Activated T-cell treated with anti-CD3 and anti-CD28 coated beads, Interleukin-2, amount 50 U/mL, for 4 hours (primary cell): ENCODE results near the gene CHKB. TPM values are rescaled to one million over a fixed set of nuclear protein-coding genes. Genes with fewer than 3 reads are reported as not detected.

Source experiments
- ATAC-seq, 2 donors: fragments of 200-7000 bp; cut with Tn5 transposase; one replicate each; pipeline ENCODE4 v1.10.0; 2021
- DNase-seq: peaks from one replicate; pipeline ENCODE4 v3.0.0-alpha.2; 2020
- H3K27me3 Mint-ChIP-seq: one replicate; pipeline ENCODE4 v1.8.0; 2021; ENCODE audit warnings: low read depth, mixed read lengths
- H3K36me3 Mint-ChIP-seq: one replicate; pipeline ENCODE4 v1.8.0; 2022; ENCODE audit warnings: mixed read lengths; ENCODE audit not compliant: insufficient read depth
- H3K4me1 Mint-ChIP-seq: one replicate; pipeline ENCODE4 v1.8.0; 2021; ENCODE audit warnings: low read depth, mixed read lengths
- H3K4me3 Mint-ChIP-seq: one replicate; pipeline ENCODE4 v1.8.0; 2021; ENCODE audit warnings: mild to moderate bottlenecking, moderate library complexity, mixed read lengths
- H3K9me3 Mint-ChIP-seq: one replicate; pipeline ENCODE4 v1.8.0; 2021; ENCODE audit warnings: mixed read lengths
- total RNA-seq, 3 donors: library from RNA; stranded (reverse); gene quantifications; one replicate each; pipeline ENCODE4 v1.2.1, GENCODE V29; 2021

Gene CHKB
- total RNA-seq, 3 donors from 2014 or later, result 56.1 to 63.2 (median 60.7) TPM

GRCh38 chr22:50606946-50607658 lies 24.5 kb upstream of the CHKB start:
- ATAC-seq, result no peak
- no peaks in the 10 kb centered on the region for H3K36me3 Mint-ChIP-seq
- H3K27me3 Mint-ChIP-seq, result peaks cover 49% of the 10 kb centered on the region
- no peaks in the 10 kb centered on the region for H3K9me3 Mint-ChIP-seq
- no peak for DNase-seq
- no peak overlapping the region for H3K4me3 Mint-ChIP-seq
- peaks cover 2% of the 10 kb centered on the region for H3K4me1 Mint-ChIP-seq

- Mint-ChIP-seq H3K4me3 (no peak overlapping the region), H3K27me3 (peaks cover 51% of the 10 kb centered on the region), H3K36me3 (no peaks in the 10 kb centered on the region), H3K9me3 (no peaks in the 10 kb centered on the region), H3K4me1 (peaks cover 5% of the 10 kb centered on the region)
- DNase-seq (no peak), ATAC-seq (no peak)
Observed at GRCh38 chr22:50606165-50606945, 23.7 kb upstream of the CHKB start.

- H3K4me1 Mint-ChIP-seq, result peaks cover 5% of the 10 kb centered on the region
- peaks cover 51% of the 10 kb centered on the region for H3K27me3 Mint-ChIP-seq
- no peaks in the 10 kb centered on the region for H3K36me3 Mint-ChIP-seq
- DNase-seq (no peak), ATAC-seq (no peak)
- H3K9me3 Mint-ChIP-seq, result no peaks in the 10 kb centered on the region
- H3K4me3 Mint-ChIP-seq, result no peak overlapping the region
Observed at GRCh38 chr22:50605613-50606074, 23.0 kb upstream of the CHKB start.

- Mint-ChIP-seq H3K36me3 (no peaks in the 10 kb centered on the region), H3K9me3 (no peaks in the 10 kb centered on the region), H3K4me1 (peaks cover 5% of the 10 kb centered on the region), H3K27me3 (peaks cover 48% of the 10 kb centered on the region), H3K4me3 (no peak overlapping the region)
- DNase-seq (no peak), ATAC-seq (no peak)
Observed at GRCh38 chr22:50605002-50605612, 22.5 kb upstream of the CHKB start.

- Mint-ChIP-seq H3K36me3 (no peaks in the 10 kb centered on the region), H3K9me3 (no peaks in the 10 kb centered on the region), H3K27me3 (peaks cover 51% of the 10 kb centered on the region), H3K4me3 (no peak overlapping the region), H3K4me1 (peaks cover 10% of the 10 kb centered on the region)
- DNase-seq (no peak), ATAC-seq (no peak)
Observed at GRCh38 chr22:50604256-50605001, 21.8 kb upstream of the CHKB start.

- ATAC-seq (no peak), DNase-seq (no peak)
- peaks cover 10% of the 10 kb centered on the region for H3K4me1 Mint-ChIP-seq
- H3K36me3 Mint-ChIP-seq, result no peaks in the 10 kb centered on the region
- peaks cover 54% of the 10 kb centered on the region for H3K27me3 Mint-ChIP-seq
- H3K4me3 Mint-ChIP-seq, result no peak overlapping the region
- H3K9me3 Mint-ChIP-seq, result no peaks in the 10 kb centered on the region
Observed at GRCh38 chr22:50603511-50604255, 21.0 kb upstream of the CHKB start.

- Mint-ChIP-seq H3K4me1 (peaks cover 10% of the 10 kb centered on the region), H3K4me3 (peak overlapping the region; percentile 12), H3K27me3 (peaks cover 53% of the 10 kb centered on the region), H3K36me3 (peaks cover 2% of the 10 kb centered on the region), H3K9me3 (no peaks in the 10 kb centered on the region)
- ATAC-seq (no peak), DNase-seq (no peak)
Observed at GRCh38 chr22:50602338-50602700, 19.7 kb upstream of the CHKB start.

- Mint-ChIP-seq H3K36me3 (peaks cover 5% of the 10 kb centered on the region), H3K27me3 (peaks cover 52% of the 10 kb centered on the region), H3K4me3 (peak overlapping the region; percentile 57), H3K9me3 (no peaks in the 10 kb centered on the region), H3K4me1 (peaks cover 10% of the 10 kb centered on the region)
- ATAC-seq (no peak), DNase-seq (no peak)
Observed at GRCh38 chr22:50601669-50602337, 19.2 kb upstream of the CHKB start.

- H3K27me3 Mint-ChIP-seq, result peaks cover 48% of the 10 kb centered on the region
- peaks cover 8% of the 10 kb centered on the region for H3K36me3 Mint-ChIP-seq
- no peaks in the 10 kb centered on the region for H3K9me3 Mint-ChIP-seq
- DNase-seq (no peak), ATAC-seq (peak in 1 of 2 donors; percentile 8)
- peaks cover 10% of the 10 kb centered on the region for H3K4me1 Mint-ChIP-seq
- peak overlapping the region; percentile 57 for H3K4me3 Mint-ChIP-seq
Observed at GRCh38 chr22:50600967-50601668, 18.5 kb upstream of the CHKB start.

GRCh38 chr22:50600538-50600937 lies 17.9 kb upstream of the CHKB start, which contains the start of gene MAPK8IP2:
Gene MAPK8IP2 (plus strand): TSS chr22:50600793. CDS start chr22:50600819, 26 bp downstream.
- peaks cover 42% of the 10 kb centered on the region for H3K27me3 Mint-ChIP-seq
- peaks cover 8% of the 10 kb centered on the region for H3K36me3 Mint-ChIP-seq
- peak within 1 kb of the TSS; percentile 57 for H3K4me3 Mint-ChIP-seq
- peaks cover 10% of the 10 kb centered on the region for H3K4me1 Mint-ChIP-seq
- H3K9me3 Mint-ChIP-seq, result no peaks in the 10 kb centered on the region
- DNase-seq, result no peak
- ATAC-seq, result peak; percentile 55 to 71

GRCh38 chr22:50599816-50600455 lies 17.3 kb upstream of the CHKB start:
- Mint-ChIP-seq H3K36me3 (peaks cover 8% of the 10 kb centered on the region), H3K9me3 (no peaks in the 10 kb centered on the region), H3K27me3 (peaks cover 39% of the 10 kb centered on the region), H3K4me3 (peak overlapping the region; percentile 43), H3K4me1 (peaks cover 10% of the 10 kb centered on the region)
- ATAC-seq, result peak; percentile 78 to 87
- peak; percentile 50 for DNase-seq

- H3K4me3 Mint-ChIP-seq, result no peak overlapping the region
- peaks cover 26% of the 10 kb centered on the region for H3K27me3 Mint-ChIP-seq
- ATAC-seq (no peak), DNase-seq (no peak)
- H3K9me3 Mint-ChIP-seq, result no peaks in the 10 kb centered on the region
- peaks cover 8% of the 10 kb centered on the region for H3K4me1 Mint-ChIP-seq
- peaks cover 12% of the 10 kb centered on the region for H3K36me3 Mint-ChIP-seq
Observed at GRCh38 chr22:50597097-50597496, 14.4 kb upstream of the CHKB start.
